HG03432 (cell line): Measurements from ENCODE around the gene PPL.

ENCODE experiments used
- ATAC-seq: cut with Tn5 transposase; IDR thresholded peaks from one replicate; pipeline ENCODE4 v1.9.1; 2021; ENCODE audit warnings: mild to moderate bottlenecking, moderate library complexity; ENCODE audit not compliant: unreplicated experiment

PPL gene

DNA sequence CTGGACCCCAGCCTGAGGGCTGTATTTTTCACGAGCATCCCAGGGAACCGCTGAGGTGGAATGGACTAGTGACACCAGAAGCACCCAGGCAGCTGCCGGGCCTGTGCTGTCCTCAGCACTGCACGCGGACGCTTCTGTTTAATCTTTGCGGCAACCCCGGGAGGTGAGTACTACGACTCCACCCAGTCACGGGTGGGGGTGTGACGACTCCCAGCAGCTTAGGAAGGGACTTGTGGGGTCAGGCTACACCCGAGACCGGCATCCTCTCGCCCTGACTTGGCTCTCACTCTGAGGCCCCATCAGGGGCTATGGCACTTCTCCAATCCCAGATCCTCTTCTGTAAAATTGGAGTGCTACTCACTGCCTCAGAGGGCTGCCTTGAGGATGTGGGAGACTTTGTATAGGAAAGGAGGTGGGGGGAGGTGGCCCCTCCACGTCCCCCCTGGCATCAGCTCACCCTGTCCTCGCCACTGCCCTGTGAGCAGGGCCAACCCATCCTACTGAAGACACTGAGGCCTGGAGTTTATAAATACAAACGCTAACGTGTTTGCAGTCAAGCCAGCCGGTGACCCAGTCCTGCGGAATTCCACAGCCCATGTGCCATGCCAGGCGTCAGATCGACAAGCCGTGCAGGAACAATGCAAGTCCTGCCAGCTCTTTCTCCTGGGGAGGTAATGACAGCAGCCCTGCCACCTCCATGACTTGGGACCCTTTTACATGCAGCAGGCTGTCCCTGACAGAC is 44.4 kb downstream of the PPL start:
- no peak for ATAC-seq

DNA sequence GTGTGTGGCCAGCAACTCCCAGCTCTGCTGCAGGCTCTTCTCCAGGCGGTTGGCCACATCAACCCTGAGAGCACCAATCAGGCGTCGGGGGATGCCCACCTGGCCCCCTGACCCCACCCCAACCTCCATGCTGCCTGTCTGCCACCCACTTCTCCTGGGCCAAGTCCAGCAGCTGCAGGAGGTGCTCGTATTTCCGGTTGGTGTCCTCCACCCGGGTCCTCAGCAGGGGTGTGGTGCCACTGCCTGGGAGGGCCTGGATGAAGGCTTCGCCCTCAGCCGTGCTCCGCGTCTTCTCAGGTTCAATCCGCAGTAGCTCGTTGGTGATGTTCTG is 45.1 kb downstream of the PPL start:
- ATAC-seq = no peak

DNA sequence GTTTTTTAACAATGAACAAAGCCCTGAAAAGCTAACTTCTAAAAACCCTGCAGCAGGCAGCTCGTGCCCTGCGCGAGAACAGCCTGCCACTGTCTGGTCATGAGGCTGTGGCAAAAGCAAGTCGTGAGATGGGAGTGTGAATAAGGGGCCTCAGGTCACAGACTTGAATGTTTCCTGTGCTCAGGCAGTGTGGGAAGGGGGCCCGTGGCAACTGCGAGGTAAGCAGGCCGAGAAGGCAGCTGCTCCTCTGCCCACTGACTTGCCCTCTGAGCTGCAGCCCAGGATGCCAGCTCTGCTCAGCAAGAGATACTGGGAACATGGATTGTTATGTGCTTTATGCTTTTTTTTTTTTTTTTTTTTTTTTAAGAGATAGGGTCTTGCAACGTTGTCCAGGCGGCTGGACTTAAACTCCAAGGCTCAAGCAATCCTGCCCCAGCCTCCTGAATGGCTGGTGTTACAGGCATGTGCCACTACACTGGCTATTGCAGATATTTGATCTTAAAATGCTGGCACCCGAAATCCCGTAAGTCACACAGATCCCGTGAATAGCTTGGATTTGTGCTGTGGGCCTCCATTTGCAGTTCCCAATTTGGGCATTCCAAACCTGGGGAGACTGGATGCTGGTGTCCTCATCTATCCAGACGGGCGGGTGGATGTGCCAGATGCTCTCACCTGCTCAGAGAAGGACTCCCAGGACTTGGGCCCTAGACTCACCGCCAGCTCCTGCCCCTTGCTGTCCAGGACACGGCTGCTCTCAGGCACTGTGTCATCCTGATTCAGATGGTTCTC is 45.7 kb downstream of the PPL start:
- no peak for ATAC-seq

DNA sequence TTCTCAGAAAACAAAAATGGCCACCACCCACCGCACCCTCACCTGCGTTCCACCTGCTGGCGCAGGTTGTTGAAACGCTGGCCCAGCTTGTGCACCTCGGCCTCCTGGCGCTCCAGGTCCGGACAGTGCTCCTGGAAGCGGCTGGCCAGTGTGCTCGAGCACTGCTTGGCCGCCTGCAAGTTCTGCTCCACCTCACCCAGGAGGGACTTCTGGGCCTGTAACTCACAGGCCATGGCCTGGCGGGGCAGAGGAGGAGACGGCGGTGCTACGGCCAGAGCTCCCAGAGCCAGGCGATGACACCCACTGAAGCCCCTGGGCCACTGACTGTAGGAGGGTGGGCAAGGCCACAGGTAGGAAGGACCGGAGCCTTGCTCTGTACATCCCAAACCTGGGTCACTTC is 46.3 kb downstream of the PPL start:
- ATAC-seq = no peak

DNA sequence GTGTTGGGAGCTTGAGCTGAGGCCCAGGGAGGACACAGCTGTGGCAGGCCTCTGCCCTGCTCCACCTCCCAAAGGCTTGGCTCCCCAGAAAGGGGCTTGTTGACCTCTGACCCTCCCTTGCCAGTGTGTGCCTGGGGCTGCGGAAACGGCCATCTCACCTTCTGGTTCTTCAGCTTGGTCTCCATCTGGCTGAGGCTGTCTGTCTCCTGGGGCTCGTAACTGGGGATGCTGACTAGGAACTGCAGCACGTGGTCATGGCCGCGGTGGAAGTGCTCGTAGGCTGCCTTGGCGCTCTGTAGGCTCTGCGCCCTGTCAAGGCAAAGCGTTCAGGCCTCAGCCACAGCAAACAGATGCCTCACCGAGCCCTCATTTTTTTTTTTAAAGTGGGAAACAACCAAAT is 46.9 kb downstream of the PPL start:
- ATAC-seq = no peak

DNA sequence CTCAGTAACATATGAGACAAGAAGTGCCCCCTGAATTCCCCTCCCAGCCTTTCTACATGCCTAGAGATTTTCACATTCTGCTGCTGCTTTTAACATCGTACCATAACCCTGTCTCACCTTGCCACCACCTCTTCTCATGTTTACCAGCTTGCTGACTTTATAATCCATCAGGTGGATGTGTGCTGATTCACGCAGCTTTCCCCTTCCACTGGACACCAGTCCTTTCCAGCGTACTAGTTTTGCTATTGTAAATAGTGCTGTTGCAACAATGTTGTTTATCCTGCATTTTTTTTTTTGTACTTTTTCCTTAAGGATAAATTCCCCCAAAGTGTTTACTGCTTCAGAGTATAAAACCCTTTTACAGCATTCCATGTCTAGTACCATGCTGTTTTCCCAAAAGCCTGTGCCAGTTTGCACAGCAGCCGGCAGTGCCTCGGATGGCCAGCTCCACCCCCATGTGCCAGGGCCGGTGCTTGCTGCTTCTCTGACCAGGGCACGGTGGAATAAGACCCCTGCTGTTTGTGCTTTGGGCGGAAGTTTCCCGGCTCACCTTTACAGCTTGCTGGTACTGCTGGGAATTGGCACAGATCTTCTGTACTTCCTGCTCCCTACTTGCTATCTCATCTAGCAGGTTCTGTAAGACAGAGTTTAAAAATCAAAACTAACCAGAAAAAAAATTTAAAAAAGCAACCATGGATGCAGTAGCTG is 48.4 kb downstream of the PPL start:
- no peak for ATAC-seq

DNA sequence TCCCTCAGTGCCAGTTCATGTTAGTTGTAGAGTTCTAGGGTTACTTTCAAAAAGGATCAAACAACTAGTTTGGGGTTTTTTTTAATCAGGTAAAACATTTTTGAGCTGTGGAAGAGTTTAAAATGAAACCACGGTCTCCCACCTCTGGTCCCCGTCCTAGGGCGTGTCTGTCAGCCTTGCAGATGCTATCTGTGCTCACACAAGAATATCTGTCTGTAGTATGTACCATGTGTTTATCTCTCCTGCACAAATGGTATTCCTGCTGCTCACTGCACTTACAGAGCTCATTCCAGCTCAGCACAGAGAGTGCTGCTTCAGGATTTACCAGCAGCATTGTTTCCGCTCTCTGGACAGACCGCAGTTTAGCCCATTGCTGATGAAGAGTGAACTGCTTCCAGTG is 50.8 kb downstream of the PPL start:
- ATAC-seq = no peak

DNA sequence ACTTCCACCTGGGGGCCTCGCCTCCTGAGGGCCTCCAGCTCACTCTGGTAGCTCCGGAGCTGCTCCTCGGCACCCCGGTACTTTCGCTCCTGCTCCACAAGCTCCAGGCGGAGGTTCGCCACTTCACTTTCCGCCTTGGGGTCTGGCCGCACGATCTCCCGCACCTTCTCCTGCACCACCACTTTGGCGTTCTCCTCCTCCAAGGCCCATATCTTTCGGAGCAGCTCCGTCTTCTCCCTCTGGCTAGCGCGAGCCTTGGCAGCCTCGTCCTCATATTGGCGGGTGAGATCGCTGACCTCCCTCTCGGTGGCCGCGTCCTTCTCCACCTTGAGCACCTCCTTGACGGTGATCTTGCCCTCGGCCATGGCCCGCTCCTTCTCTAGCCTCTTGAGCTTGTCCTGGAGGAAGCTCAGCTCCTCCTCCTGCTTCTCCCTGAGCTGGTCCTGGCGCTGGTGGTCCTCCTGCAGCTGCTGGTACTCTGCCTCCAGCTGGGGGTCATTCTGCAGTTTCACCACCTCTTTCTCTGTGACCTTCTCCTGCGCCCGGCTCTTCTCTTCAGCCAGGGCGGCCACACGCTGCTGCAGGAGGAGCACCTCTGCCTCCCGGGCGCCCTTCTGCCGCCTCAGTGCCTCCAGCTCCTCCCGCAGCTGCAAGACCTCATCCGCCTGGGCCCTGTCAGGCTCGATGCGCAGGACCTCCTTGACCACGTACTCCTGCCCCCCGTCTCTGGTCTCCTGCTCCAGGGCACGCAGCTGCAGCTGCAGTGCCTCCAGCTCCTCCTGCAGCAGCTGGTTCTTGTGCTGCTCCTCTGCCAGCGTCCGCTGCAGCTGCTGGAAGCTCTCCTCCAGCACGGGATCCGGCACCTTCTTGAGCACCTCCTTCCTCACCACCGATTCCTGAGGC is 51.7 kb downstream of the PPL start:
- no peak for ATAC-seq

DNA sequence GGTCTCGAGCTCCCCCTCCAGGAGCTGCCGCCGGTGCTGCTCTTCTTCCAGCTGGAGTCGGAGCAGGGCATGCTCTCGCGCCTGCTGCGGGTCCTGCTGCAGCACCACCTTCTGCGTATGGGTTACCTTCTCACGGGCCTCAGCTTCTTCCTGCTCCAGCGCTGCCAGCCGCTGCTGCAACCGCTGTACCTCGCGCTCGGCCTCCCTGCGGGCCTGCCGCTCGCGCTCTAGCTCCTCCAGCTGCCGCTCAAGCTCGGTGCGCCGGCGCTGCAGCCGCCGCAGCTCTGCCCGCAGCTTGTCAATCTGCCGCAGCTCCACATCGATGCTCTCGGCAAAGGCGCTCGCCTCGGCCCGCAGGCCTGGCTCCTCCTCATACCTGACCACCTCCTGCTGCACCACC is 52.7 kb downstream of the PPL start:
- ATAC-seq = no peak

DNA sequence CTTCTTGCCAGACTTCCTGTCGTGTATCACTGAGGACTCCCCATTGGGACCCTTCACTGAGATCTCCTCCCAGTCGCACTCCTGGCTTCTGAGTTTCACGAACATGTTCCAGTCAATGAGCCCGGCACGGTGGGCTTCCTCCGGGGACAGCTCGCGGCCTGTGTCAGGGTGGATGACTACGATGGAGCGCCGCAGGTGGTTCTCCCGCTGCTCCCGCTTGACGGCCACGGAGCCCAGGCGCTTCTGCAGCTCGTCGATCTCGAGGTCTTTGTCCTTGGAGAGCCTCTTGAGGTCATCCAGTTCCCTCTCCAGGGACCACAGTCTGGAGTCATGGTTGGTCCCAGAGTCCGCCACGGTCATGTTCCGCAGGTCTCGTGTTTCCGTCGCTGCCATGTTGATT is 53.4 kb downstream of the PPL start:
- ATAC-seq = no peak

DNA sequence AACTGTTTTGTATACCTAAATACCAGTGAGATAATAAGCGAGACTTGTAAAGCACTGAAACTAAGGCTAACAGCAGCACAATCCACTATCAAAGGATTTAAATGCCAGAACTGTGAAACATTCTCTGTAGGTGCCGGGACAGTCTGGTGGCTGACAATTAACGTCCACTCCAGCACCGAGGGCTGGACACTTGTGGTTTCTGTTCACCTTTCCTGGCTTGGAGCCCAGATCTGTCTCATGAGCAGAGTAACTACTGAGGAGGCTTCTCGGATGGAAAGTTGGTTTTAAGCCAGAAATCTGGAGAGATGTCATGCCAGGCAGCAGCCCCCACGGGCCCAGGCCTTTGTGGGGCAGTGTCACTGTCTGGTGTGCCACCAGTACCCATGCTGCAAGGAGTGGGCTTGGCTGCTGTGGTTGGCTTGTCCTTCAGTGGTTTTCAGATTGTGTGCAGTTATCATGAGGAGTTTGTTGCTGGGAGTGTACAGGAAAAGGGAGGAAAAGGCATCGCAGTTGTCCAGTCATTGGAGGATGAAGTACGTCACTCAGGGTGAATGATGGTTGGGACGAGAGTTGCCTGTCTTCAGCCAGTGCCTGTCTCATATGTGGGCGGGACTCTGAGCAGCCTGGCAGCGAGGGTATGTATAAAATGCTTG is 54.2 kb downstream of the PPL start:
- no peak for ATAC-seq

DNA sequence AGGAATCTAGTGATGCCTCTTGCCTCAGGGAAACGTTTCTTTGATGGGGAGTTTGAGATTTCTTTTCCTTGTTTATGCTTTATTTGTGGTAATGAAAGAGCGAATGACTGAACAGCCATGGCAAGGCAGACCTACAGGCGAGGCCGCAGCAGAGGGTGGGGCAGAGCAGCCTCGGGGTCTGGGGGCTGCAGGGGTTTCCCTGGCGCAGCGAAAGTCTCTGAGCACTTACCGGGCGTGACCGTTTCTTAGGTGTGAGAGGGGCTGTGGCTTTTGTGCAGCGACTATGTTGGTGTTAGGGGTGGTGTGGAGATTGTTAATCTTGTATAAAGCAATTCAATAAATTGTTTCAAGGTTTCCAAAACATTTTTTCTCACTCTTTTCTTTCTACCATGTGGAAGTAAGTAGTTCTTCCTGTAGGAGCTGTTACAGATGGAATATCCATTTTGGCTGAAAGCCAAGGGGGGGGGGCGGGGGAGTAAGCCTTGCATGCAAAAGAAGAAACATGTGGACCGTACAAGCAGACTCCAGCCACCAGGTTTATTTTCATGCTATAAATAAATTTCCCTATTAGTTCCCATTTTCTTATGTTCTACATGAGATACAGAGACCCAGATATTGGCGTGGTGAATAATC is 54.8 kb downstream of the PPL start:
- no peak for ATAC-seq

DNA sequence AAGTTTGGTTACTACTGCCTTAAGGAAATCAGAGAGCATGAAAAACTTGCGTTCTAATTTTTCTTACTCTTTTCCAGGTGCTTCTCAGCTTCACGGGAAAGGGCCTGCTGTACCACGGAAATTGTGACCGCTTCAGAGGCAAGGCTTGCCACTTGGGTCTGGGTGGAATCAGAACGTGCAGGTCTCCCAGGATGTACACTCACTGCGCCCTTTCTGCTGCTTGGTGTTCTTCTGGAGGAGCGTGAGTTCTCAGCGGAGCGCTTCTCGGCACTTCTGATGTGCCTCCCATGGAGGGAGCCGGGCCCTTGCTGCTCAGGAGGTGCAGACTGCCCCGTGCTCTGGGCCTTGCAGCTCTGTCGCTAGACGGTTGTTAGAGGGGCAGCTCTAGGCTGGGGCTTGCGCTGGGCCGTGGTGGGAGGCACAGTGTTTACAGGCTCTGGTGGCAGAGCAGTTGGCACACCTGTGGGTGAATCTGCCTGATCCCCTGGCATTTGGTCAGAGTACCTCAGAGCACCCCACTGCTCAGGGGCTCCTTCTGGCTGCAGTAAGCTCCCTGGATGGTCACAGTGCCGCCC is 56.9 kb downstream of the PPL start:
- no peak for ATAC-seq

DNA sequence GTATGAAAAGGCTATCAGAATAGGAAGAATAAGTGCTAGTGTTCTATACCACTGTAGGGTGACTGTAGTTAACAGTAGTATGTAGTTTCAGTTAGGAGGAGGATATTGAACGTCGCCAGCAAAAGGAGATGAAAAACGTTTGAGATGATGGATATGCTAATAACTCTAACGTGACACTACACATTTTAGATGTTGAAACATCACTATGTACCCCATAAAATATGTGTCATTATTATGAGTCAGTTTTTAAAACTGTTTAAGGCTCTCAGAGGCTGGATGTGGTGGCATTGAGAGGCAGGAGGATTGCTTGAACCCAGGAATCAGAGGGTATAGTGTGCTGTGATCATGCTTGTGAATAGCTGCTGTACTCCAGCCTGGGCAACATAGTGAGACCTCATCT is 57.9 kb downstream of the PPL start:
- no peak for ATAC-seq

DNA sequence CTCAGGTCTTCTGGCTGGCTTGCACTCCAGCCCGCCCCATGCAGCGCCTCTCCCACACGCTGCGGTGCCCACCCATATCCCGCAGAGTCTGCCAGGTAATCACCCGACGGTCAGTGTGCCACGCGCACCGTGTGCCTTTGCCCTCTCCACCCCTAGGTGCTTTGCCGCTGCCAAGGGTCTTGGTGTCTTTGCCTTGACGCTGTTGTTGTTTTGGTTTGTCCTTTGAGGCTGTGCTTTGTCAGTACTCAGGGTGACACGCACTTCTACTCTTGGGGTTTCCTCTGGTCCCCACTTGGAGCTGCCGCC is 59.6 kb downstream of the PPL start:
- no peak for ATAC-seq

DNA sequence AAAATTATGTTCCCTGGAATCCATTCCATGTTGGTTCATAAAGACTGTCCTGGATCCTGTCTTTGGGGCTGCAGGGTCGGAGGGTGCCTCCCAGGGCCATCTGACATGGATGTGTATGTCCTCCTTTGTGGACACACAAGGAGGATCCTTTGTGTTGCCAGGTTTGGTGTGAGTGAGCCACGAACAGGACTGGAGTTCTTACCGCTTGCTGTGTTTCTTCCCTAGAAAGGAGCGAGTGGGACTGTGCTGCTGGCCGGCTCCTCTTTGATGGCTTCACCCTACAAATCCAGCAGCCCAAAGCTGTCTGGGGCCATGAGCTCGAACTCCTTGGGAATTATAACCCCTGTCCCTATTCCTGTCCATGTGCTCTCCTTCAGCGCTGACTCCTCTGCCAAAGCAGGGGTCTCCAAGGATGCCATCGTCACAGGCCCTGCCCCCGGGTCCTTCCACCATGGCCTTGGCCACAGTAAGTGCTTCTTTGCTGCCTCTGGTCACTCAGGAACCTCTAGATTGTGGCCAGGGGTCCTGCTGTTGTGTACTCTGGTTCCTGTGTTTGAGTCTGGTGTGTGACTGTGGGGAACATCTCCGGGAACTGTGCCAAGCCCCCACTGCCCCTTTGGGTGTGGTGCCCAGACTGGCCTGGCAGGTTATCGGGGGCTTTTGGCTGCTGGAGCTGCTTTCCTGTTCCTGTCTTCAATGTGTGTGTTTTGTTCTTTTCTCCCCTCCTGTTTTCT is 60.1 kb downstream of the PPL start:
- no peak for ATAC-seq

DNA sequence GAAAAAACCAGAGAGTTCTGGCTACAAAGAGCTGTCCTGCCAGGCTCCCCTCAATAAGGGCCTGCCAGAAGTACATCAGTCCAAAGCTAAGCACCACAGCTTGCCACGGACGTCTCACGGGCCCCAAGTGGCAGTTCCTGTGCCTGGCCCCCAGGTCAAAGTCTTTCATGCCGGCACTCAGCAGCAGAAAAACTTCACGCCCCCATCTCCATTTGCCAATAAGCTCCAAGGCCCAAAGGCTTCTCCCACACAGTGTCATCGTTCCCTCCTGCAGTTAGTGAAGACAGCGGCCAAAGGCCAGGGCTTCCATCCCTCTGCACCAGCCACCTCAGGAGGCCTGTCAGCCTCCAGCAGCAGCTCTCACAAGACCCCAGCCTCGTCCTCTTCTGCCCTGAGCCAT is 62.3 kb downstream of the PPL start:
- no peak for ATAC-seq

DNA sequence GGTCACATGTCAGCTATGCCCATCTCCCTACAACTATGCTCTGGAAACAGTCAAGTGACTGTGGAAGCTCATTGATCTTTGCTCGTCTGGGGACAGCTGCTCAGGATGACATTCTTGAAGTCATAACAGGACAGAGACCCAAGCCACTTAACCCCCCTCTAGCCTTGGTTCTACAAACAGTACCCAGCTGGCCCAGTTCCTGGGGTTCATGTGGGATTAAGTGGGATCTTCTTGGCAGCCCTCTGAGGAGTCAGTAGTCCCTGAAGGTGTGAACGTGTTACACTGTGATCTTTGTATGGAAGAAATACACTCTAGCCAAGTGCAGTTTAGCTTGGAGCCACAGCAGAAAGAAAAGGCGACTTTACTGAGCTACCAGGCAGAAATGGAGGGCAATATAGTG is 63.9 kb downstream of the PPL start:
- ATAC-seq = no peak

DNA sequence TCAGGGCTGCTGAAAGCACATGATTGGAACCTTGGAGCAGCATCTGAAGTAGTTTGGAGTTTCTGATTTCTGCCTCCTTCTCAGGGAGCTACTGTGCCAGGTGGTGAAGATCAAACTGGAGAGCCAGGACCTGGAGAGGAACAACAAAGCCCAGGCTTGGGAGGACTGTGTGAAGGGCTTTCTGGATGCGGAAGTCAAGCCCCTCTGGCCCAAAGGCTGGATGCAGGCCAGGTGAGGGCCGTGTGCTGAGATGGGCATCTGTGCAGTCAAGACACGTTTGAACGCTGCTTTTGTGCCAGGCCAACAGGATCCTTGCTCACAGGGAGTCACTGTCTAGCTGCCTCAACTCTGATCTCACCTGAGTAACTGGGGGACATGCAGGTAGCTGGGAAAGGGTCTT is 65.9 kb downstream of the PPL start:
- ATAC-seq = no peak
